Liver (tissue), 9 donors: ENCODE data around the gene LMOD2. TPM values are rescaled to one million over a fixed set of nuclear protein-coding genes. Genes with fewer than 3 reads are reported as not detected.

Source experiments
- DNase-seq: peaks from one replicate; pipeline ENCODE4 v3.0.0-alpha.2; 2017; ENCODE audit warnings: low spot score
- H3K27ac ChIP-seq, 2 donors: one replicate each; pipeline ENCODE4 v1.7.0; 2013; ENCODE audit warnings: inconsistent platforms in 2 of 2, low read length in 2 of 2, control low read depth in 1 of 2, low read depth in 1 of 2, mild to moderate bottlenecking in 1 of 2
- H3K27me3 ChIP-seq, 4 donors: one replicate each; pipeline versions ENCODE4 v1.6.1 to v1.7.0; 2013; ENCODE audit warnings: low read length in 3 of 4, inconsistent platforms in 1 of 4, mild to moderate bottlenecking in 1 of 4, moderate library complexity in 1 of 4; ENCODE audit not compliant: control insufficient read depth in 4 of 4, insufficient read depth in 4 of 4
- H3K36me3 ChIP-seq, 4 donors: one replicate each; pipeline versions ENCODE4 v1.6.1 to v1.7.0; 2013; ENCODE audit warnings: low read length in 3 of 4, mild to moderate bottlenecking in 3 of 4, low read depth in 1 of 4, moderate library complexity in 1 of 4; ENCODE audit not compliant: control insufficient read depth in 4 of 4, insufficient read depth in 3 of 4
- H3K4me1 ChIP-seq, 4 donors: one replicate each; pipeline versions ENCODE4 v1.6.1 to v1.7.0; 2013; ENCODE audit warnings: low read length in 3 of 4, mild to moderate bottlenecking in 3 of 4, moderate library complexity in 1 of 4; ENCODE audit not compliant: control insufficient read depth in 4 of 4, insufficient read depth in 4 of 4
- H3K4me3 ChIP-seq, 3 donors: one replicate each; pipeline versions ENCODE4 v1.6.1 to v1.7.0; 2013; ENCODE audit warnings: low read length in 3 of 3, control low read depth in 1 of 3, low read depth in 1 of 3, mild to moderate bottlenecking in 1 of 3
- H3K9ac ChIP-seq, 2 donors: one replicate each; pipeline ENCODE4 v1.7.0; 2013; ENCODE audit warnings: low read length in 2 of 2, mild to moderate bottlenecking in 2 of 2, moderate library complexity in 2 of 2, control low read depth in 1 of 2, low read depth in 1 of 2
- H3K9me3 ChIP-seq, 4 donors: one replicate each; pipeline versions ENCODE4 v1.6.1 to v1.7.0; 2013; ENCODE audit warnings: low read length in 3 of 4; ENCODE audit not compliant: control insufficient read depth in 4 of 4
- EGR1 ChIP-seq, 2 donors: IDR thresholded peaks; 2 replicates each; pipeline ENCODE4 v1.6.1; 2016 to 2018; ENCODE audit warnings: antibody characterized with exemption in 2 of 2, low read depth in 2 of 2
- FOXA2 ChIP-seq: IDR thresholded peaks from 2 replicates; pipeline ENCODE4 v1.6.1; 2016; ENCODE audit warnings: antibody characterized with exemption
- GABPA ChIP-seq, 2 donors: IDR thresholded peaks in 1 of 2; conservative IDR thresholded peaks in 1 of 2; 2 replicates each; pipeline ENCODE4 v1.6.1; 2016; ENCODE audit warnings: antibody characterized with exemption in 2 of 2, mild to moderate bottlenecking in 1 of 2, moderate library complexity in 1 of 2
- HNF4A ChIP-seq, 2 donors: conservative IDR thresholded peaks; 2 replicates each; pipeline ENCODE4 v1.6.1; 2016; ENCODE audit warnings: antibody characterized with exemption in 2 of 2, mild to moderate bottlenecking in 2 of 2
- HNF4G ChIP-seq: IDR thresholded peaks from 2 replicates; pipeline ENCODE4 v1.6.1; 2016; ENCODE audit warnings: antibody characterized with exemption
- JUND ChIP-seq, 2 donors: IDR thresholded peaks; 2 replicates each; pipeline ENCODE4 v1.6.1; 2016; ENCODE audit warnings: antibody characterized with exemption in 2 of 2
- NR2F2 ChIP-seq: IDR thresholded peaks from 2 replicates; pipeline ENCODE4 v1.6.1; 2016; ENCODE audit warnings: antibody characterized with exemption
- RAD21 ChIP-seq, 2 donors: IDR thresholded peaks; 2 replicates each; pipeline ENCODE4 v1.6.1; 2016; ENCODE audit warnings: antibody characterized with exemption in 2 of 2, mild to moderate bottlenecking in 2 of 2
- RXRA ChIP-seq, 2 donors: IDR thresholded peaks; 2 replicates each; pipeline ENCODE4 v1.6.1; 2017 to 2018; ENCODE audit warnings: antibody characterized with exemption in 2 of 2, mild to moderate bottlenecking in 1 of 2
- SP1 ChIP-seq: IDR thresholded peaks from 2 replicates; pipeline ENCODE4 v1.6.1; 2018; ENCODE audit warnings: antibody characterized with exemption, mild to moderate bottlenecking
- TAF1 ChIP-seq: conservative IDR thresholded peaks from 2 replicates; pipeline ENCODE4 v1.6.1; 2016; ENCODE audit warnings: antibody characterized with exemption, mild to moderate bottlenecking
- YY1 ChIP-seq: IDR thresholded peaks from 2 replicates; pipeline ENCODE4 v1.6.1; 2016; ENCODE audit warnings: antibody characterized with exemption, mild to moderate bottlenecking
- WGBS: extraction: QIAGEN DNeasy Blood & Tissue Kit; methylation state at CpG from one replicate; pipeline ENCODE4 v1.1.7; 2013; 5-methylcytosine and 5-hydroxymethylcytosine counted together
- polyA plus RNA-seq, 2 donors: library from polyadenylated mRNA; stranded (reverse) in 1 of 2; unstranded in 1 of 2; fragments of 200-250 nt in 1 of 2; fragments of >200 nt in 1 of 2; fragmentation: Nextera tagmentation in 1 of 2; extraction: Ambion mirVana in 1 of 2; gene quantifications; one replicate each; pipeline versions ENCODE4 v1.2.1 to v1.2.3, GENCODE V29; 2013 to 2015
- total RNA-seq, 2 donors: library from RNA; depleted of rRNA; stranded (reverse); fragments of >200 nt; gene quantifications; one replicate each; pipeline ENCODE4 v1.2.3, GENCODE V29; 2014
- TF ChIP-seq, protein P1 (sequence below): IDR thresholded peaks from 2 replicates; pipeline ENCODE4 v1.6.1; 2016; ENCODE audit warnings: antibody characterized with exemption
- TF ChIP-seq, protein P2 (sequence below): IDR thresholded peaks from 2 replicates; pipeline ENCODE4 v1.6.1; 2016; ENCODE audit warnings: antibody characterized with exemption
- TF ChIP-seq, protein P3 (sequence below): fragments of 150-350 bp; IDR thresholded peaks from 2 replicates; pipeline ENCODE4 v1.5.1; 2017; ENCODE audit warnings: improper control_type of control experiment, low read depth, low read length; ENCODE audit not compliant: missing input control
- TF ChIP-seq, protein P4 (sequence below): IDR thresholded peaks from 2 replicates; pipeline ENCODE4 v1.6.1; 2016; ENCODE audit warnings: antibody characterized with exemption
- donor health status: healthy.
- donor health status: healthy.
- donor health status: healthy.
- donor health status: healthy.
- donor health status: healthy.

The LMOD2 gene
- total and polyA plus RNA-seq, 4 donors, result not detected

DNA sequence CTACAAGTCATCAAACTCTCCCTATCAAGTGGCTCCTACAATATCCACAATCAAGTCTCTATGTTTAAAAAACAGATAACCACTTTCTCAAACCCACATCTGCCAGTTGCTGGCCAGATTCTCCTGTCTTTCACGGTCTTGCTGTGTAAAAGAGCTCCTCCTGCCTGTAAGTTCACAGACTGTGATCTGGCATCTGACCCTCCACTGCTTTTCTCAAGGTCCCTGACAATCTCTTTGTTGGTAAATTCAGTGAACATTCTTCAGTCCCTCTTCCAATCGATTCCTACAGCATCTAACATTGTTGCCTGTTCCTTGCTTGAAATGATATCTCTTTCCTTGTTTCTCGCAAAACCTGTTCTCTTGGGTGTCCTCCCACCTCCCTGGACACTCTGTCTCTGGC lies 18.5 kb upstream of the LMOD2 start:
- Histone ChIP-seq H3K36me3 (no peaks in the 10 kb centered on the region), H3K9me3 (no peaks in the 10 kb centered on the region), H3K9ac (no peak overlapping the region), H3K4me3 (no peak overlapping the region), H3K4me1 (peaks cover 0 to 4% (median 0%) of the 10 kb centered on the region in 4 donors), H3K27me3 (no peaks in the 10 kb centered on the region), H3K27ac (no peak overlapping the region)
- DNase-seq, result no peak
- TF ChIP-seq NR2F2 (no peak), SP1 (no peak)
- TF ChIP-seq, protein P1, sequence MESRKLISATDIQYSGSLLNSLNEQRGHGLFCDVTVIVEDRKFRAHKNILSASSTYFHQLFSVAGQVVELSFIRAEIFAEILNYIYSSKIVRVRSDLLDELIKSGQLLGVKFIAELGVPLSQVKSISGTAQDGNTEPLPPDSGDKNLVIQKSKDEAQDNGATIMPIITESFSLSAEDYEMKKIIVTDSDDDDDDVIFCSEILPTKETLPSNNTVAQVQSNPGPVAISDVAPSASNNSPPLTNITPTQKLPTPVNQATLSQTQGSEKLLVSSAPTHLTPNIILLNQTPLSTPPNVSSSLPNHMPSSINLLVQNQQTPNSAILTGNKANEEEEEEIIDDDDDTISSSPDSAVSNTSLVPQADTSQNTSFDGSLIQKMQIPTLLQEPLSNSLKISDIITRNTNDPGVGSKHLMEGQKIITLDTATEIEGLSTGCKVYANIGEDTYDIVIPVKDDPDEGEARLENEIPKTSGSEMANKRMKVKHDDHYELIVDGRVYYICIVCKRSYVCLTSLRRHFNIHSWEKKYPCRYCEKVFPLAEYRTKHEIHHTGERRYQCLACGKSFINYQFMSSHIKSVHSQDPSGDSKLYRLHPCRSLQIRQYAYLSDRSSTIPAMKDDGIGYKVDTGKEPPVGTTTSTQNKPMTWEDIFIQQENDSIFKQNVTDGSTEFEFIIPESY, result no peak
- 67% methylated on average over 3 of the region's 3 CpGs for WGBS

DNA sequence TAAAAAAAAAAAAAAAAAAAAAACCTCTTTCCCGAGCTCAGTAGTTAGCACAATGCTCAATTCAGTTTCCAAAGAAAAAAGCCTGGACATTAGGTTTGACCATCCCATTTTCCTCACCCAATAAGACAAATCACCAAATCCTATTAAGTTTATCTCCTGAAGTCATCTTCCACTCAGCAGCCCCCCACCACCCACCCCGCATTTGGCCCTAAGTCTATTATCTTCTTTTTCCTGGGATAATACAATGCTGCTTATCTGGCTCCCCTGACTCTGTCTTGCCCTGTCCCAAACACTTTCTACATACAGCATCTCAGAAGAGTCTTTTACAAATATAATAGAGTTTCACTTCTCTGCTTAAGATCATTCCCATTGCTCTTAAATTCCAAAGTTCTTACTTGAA lies 17.8 kb upstream of the LMOD2 start:
- H3K4me3 ChIP-seq, result no peak overlapping the region
- H3K9ac ChIP-seq, result no peak overlapping the region
- no peak overlapping the region for H3K27ac ChIP-seq
- no peaks in the 10 kb centered on the region for H3K9me3 ChIP-seq
- WGBS, result 95% methylated on average over 2 of the region's 2 CpGs
- H3K4me1 ChIP-seq, result peaks cover 0 to 4% (median 0%) of the 10 kb centered on the region in 4 donors
- H3K27me3 ChIP-seq, result no peaks in the 10 kb centered on the region
- no peak for DNase-seq
- H3K36me3 ChIP-seq, result no peaks in the 10 kb centered on the region
- no peak for TF ChIP-seq JUND (IDR thresholded peaks at IDR 0.05)
- no peak for TF ChIP-seq HNF4G
- no peak for TF ChIP-seq FOXA2
- no peak for TF ChIP-seq EGR1 (IDR thresholded peaks at IDR 0.05; ENCODE audit: low read depth in 2 of 2)
- no peak for TF ChIP-seq RXRA (IDR thresholded peaks at IDR 0.05)
- TF ChIP-seq, protein P2, sequence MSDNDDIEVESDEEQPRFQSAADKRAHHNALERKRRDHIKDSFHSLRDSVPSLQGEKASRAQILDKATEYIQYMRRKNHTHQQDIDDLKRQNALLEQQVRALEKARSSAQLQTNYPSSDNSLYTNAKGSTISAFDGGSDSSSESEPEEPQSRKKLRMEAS, result no peak
- no peak for TF ChIP-seq GABPA (IDR thresholded peaks at IDR 0.05 in 1 of 2, conservative IDR thresholded peaks at IDR 0.05 in 1 of 2)
- TF ChIP-seq YY1, result no peak
- TF ChIP-seq RAD21 (IDR thresholded peaks at IDR 0.05), result no peak
- no peak for TF ChIP-seq HNF4A (conservative IDR thresholded peaks at IDR 0.05)
- TF ChIP-seq, protein P3, sequence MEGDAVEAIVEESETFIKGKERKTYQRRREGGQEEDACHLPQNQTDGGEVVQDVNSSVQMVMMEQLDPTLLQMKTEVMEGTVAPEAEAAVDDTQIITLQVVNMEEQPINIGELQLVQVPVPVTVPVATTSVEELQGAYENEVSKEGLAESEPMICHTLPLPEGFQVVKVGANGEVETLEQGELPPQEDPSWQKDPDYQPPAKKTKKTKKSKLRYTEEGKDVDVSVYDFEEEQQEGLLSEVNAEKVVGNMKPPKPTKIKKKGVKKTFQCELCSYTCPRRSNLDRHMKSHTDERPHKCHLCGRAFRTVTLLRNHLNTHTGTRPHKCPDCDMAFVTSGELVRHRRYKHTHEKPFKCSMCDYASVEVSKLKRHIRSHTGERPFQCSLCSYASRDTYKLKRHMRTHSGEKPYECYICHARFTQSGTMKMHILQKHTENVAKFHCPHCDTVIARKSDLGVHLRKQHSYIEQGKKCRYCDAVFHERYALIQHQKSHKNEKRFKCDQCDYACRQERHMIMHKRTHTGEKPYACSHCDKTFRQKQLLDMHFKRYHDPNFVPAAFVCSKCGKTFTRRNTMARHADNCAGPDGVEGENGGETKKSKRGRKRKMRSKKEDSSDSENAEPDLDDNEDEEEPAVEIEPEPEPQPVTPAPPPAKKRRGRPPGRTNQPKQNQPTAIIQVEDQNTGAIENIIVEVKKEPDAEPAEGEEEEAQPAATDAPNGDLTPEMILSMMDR, result no peak
- TF ChIP-seq, protein P4, sequence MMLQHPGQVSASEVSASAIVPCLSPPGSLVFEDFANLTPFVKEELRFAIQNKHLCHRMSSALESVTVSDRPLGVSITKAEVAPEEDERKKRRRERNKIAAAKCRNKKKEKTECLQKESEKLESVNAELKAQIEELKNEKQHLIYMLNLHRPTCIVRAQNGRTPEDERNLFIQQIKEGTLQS, result no peak
- no peak for TF ChIP-seq SP1
- TF ChIP-seq TAF1, result no peak
- TF ChIP-seq, protein P1, result no peak
